HCT116 (cell line): ENCODE measurements around the gene TOX3. TPM values are rescaled to one million over a fixed set of nuclear protein-coding genes. Genes with fewer than 3 reads are reported as not detected.

ENCODE experiments used
- ATAC-seq: fragments of 200-7000 bp; cut with Tn5 transposase; 2 replicates; pipeline ENCODE4 v1.9.1; 2020; ENCODE audit warnings: mild to moderate bottlenecking, moderate library complexity
- BruUV-seq: library from RNA; stranded (reverse); fragments of 400-500 nt; replicated peaks from 2 replicates; lab custom pipeline; 2021; lab: Mats Ljungman, UMichigan
- CTCF ChIA-PET: fragments of 300-600 bp; sonication (Branson Sonifier 250); formaldehyde crosslinking; loops from one replicate; lab custom pipeline; 2021; ENCODE audit warnings: antibody characterized with exemption; lab: Charles Lee
- POLR2A ChIA-PET: fragments of 300-600, 350-600 bp; sonication (Branson Sonifier 250); formaldehyde crosslinking; loops from one replicate; lab custom pipeline; 2021; ENCODE audit warnings: antibody characterized with exemption; lab: Charles Lee
- RAD21 ChIA-PET, 2 experiments: fragments of 300-600 bp; sonication (Branson Sonifier 250); formaldehyde crosslinking; loops; one replicate each; lab custom pipeline; 2023; ENCODE audit warnings: low total read pairs in 2 of 2; ENCODE audit not compliant: uncharacterized antibody in 2 of 2, unreplicated experiment in 2 of 2, low non-redundant PET in 1 of 2; lab: Charles Lee
- DNase-seq: peaks from one replicate; pipeline ENCODE4 v3.0.0-alpha.2; 2010; ENCODE audit warnings: low read depth, low spot score
- H2AFZ ChIP-seq: fragments of 200-600 bp; shearing (Covaris generic), sonication (generic); 2 replicates; pipeline ENCODE4 v1.6.1; 2017; ENCODE audit warnings: low read depth, mixed run types, mixed read lengths, antibody characterized with exemption, low read length; ENCODE audit not compliant: poor library complexity, severe bottlenecking
- H3K27ac ChIP-seq: 2 replicates; pipeline ENCODE4 v1.5.1; 2012; ENCODE audit warnings: low read depth, low read length
- H3K27me3 ChIP-seq: fragments of 200-600 bp; sonication (generic); 2 replicates; pipeline ENCODE4 v1.6.1; 2016; ENCODE audit warnings: mixed run types, low read length, mixed read lengths; ENCODE audit not compliant: insufficient read depth
- H3K36me3 ChIP-seq, 2 experiments: fragments of 200-500 bp in 1 of 2; fragments of 200-600 bp in 1 of 2; sonication (Bioruptor generic) in 1 of 2; sonication (generic) in 1 of 2; 2 replicates each; pipeline versions ENCODE4 v1.5.1 to v1.6.1; 2014 to 2016; ENCODE audit warnings: low read length in 2 of 2, inconsistent platforms in 1 of 2, mixed read lengths in 1 of 2, mixed run types in 1 of 2; ENCODE audit not compliant: insufficient read depth in 2 of 2, control insufficient read depth in 1 of 2
- H3K4me1 ChIP-seq, 2 experiments: fragments of 200-600 bp in 1 of 2; sonication (generic) in 1 of 2; 2 replicates each; pipeline versions ENCODE4 v1.5.1 to v1.6.1; 2012 to 2017; ENCODE audit warnings: low read length in 2 of 2, inconsistent platforms in 1 of 2, mild to moderate bottlenecking in 1 of 2, mixed read lengths in 1 of 2, mixed run types in 1 of 2, moderate library complexity in 1 of 2; ENCODE audit not compliant: insufficient read depth in 2 of 2, control insufficient read depth in 1 of 2
- H3K4me2 ChIP-seq: fragments of 200-600 bp; sonication (generic); 2 replicates; pipeline ENCODE4 v1.6.1; 2017; ENCODE audit warnings: mixed run types, low read length, mixed read lengths
- H3K4me3 ChIP-seq, 2 experiments: fragments of 200-600 bp in 1 of 2; sonication (generic) in 1 of 2; replicated peaks in 1 of 2; 2 replicates each; pipeline ENCODE4 v1.5.1; 2011 to 2016; ENCODE audit warnings: low read length in 2 of 2, control low read depth in 1 of 2, low read depth in 1 of 2, mild to moderate bottlenecking in 1 of 2, mixed read lengths in 1 of 2, mixed run types in 1 of 2
- H3K79me2 ChIP-seq: fragments of 200-600 bp; sonication (generic); 2 replicates; pipeline ENCODE4 v1.6.1; 2017; ENCODE audit warnings: mild to moderate bottlenecking, mixed run types, low read length, moderate library complexity, mixed read lengths; ENCODE audit not compliant: insufficient read depth
- H3K9ac ChIP-seq: fragments of 200-600 bp; sonication (generic); 2 replicates; pipeline ENCODE4 v1.6.1; 2016; ENCODE audit warnings: low read length, mixed read lengths
- H3K9me2 ChIP-seq: fragments of 200-600 bp; sonication (generic), shearing (Covaris generic); 2 replicates; pipeline ENCODE4 v1.6.1; 2017; ENCODE audit warnings: mixed run types, mild to moderate bottlenecking, moderate library complexity; ENCODE audit not compliant: insufficient read depth
- H3K9me3 ChIP-seq, 2 experiments: fragments of 200-500 bp in 1 of 2; fragments of 200-600 bp in 1 of 2; sonication (Bioruptor generic) in 1 of 2; sonication (generic) in 1 of 2; 2 replicates each; pipeline ENCODE4 v1.6.1; 2014 to 2017; ENCODE audit warnings: low read length in 2 of 2, mixed read lengths in 2 of 2, inconsistent platforms in 1 of 2, low read depth in 1 of 2, mild to moderate bottlenecking in 1 of 2, mixed run types in 1 of 2, moderate library complexity in 1 of 2; ENCODE audit not compliant: control insufficient read depth in 1 of 2, insufficient read depth in 1 of 2
- H4K20me1 ChIP-seq: fragments of 200-600 bp; sonication (generic), shearing (Covaris generic); 2 replicates; pipeline ENCODE4 v1.6.1; 2017; ENCODE audit warnings: mixed run types, mild to moderate bottlenecking, moderate library complexity; ENCODE audit not compliant: insufficient read depth
- CEBPB ChIP-seq: IDR thresholded peaks from 2 replicates; pipeline ENCODE4 v1.6.1; 2012; ENCODE audit warnings: low read depth
- EZH2 ChIP-seq: fragments of 200-600 bp; sonication (generic); IDR thresholded peaks from 2 replicates; pipeline ENCODE4 v1.6.1; 2017; ENCODE audit warnings: antibody characterized with exemption, mixed run types
- EZH2phosphoT487 ChIP-seq: fragments of 200-600 bp; IDR thresholded peaks from 2 replicates; pipeline ENCODE4 v1.6.1; 2018; ENCODE audit warnings: antibody characterized with exemption, borderline replicate concordance
- FOSL1 ChIP-seq: IDR thresholded peaks from 2 replicates; pipeline ENCODE4 v1.6.1; 2012; ENCODE audit warnings: low read depth
- POLR2AphosphoS5 ChIP-seq: IDR thresholded peaks from 2 replicates; pipeline ENCODE4 v1.6.1; 2011; ENCODE audit warnings: mild to moderate bottlenecking, low read depth, low read length, moderate library complexity
- RAD21 ChIP-seq: IDR thresholded peaks from 2 replicates; pipeline ENCODE4 v1.6.1; 2012; ENCODE audit warnings: low read depth, mild to moderate bottlenecking
- SP1 ChIP-seq: IDR thresholded peaks from 2 replicates; pipeline ENCODE4 v1.6.1; 2012; ENCODE audit warnings: low read depth
- TCF7L2 ChIP-seq: IDR thresholded peaks from 2 replicates; pipeline ENCODE4 v1.7.0; 2011; ENCODE audit warnings: borderline replicate concordance, inconsistent platforms; ENCODE audit not compliant: insufficient read depth, insufficient read length; ENCODE audit errors: extremely low read depth
- YY1 ChIP-seq: IDR thresholded peaks from 2 replicates; pipeline ENCODE4 v1.6.1; 2011; ENCODE audit warnings: low read length, low read depth, moderate library complexity, mild to moderate bottlenecking; ENCODE audit not compliant: insufficient replicate concordance; ENCODE audit errors: extremely low read depth
- ZFX ChIP-seq: fragments of 450-650 bp; IDR thresholded peaks from 2 replicates; pipeline ENCODE4 v1.6.1; 2017
- intact Hi-C: fragments of 100-400 bp; cut with micrococcal nuclease; formaldehyde crosslinking; loops from 2 replicates; pipeline ENCODE4 v1.10.0; 2022
- total RNA-seq: library from RNA; stranded (reverse); gene quantifications from one replicate; pipeline ENCODE4 v1.2.1, GENCODE V29; 2021; ENCODE audit not compliant: unreplicated experiment
- TF ChIP-seq, protein P1 (sequence below), 3 experiments: fragments of 200-600 bp in 1 of 3; sonication (generic) in 1 of 3; IDR thresholded peaks in 2 of 3; conservative IDR thresholded peaks in 1 of 3; 2 replicates each; pipeline ENCODE4 v1.5.1; 2012 to 2017; ENCODE audit warnings: low read depth in 2 of 3, low read length in 2 of 3, antibody characterized with exemption in 1 of 3, borderline replicate concordance in 1 of 3, control low read depth in 1 of 3, mild to moderate bottlenecking in 1 of 3, mixed read lengths in 1 of 3, mixed run types in 1 of 3, moderate library complexity in 1 of 3; ENCODE audit not compliant: insufficient read depth in 1 of 3
- TF ChIP-seq, protein P2 (sequence below): IDR thresholded peaks from 2 replicates; pipeline ENCODE4 v1.6.1; 2012
- TF ChIP-seq, protein P3 (sequence below): IDR thresholded peaks from 2 replicates; pipeline ENCODE4 v1.6.1; 2011; ENCODE audit warnings: mild to moderate bottlenecking, low read length, moderate library complexity; ENCODE audit not compliant: insufficient replicate concordance; ENCODE audit errors: extremely low read depth

The TOX3 gene
- total RNA-seq, 1 experiment from 2014 or later = not detected

DNA sequence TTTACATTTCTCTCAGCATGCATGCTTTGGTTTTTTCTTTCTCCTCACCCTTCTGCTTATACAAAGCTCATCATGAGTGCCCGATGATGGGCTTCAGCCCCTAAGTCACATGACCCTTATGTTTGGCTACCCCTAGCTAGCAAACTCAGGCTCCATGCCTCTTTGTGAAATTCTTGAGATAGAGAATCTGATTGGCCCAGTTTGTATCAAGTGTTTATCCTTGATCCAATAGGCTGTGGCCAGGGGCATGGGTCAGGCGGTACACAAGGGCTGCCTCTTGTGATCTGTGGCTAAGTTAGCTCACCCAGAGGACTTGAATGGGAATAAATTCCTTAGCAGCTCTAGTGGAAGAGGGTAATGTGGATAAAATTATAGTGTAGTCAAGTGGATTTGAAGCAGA is 11.5 kb upstream of the TOX3 start:
- no peaks in the 10 kb centered on the region for H3K36me3 ChIP-seq
- ChIA-PET RAD21 (no interaction called here), CTCF (no interaction called here), POLR2A (no interaction called here)
- TF ChIP-seq TCF7L2 = no peak
- no peak for TF ChIP-seq POLR2AphosphoS5
- TF ChIP-seq SP1 = no peak
- TF ChIP-seq RAD21 = no peak
- TF ChIP-seq, protein P1, sequence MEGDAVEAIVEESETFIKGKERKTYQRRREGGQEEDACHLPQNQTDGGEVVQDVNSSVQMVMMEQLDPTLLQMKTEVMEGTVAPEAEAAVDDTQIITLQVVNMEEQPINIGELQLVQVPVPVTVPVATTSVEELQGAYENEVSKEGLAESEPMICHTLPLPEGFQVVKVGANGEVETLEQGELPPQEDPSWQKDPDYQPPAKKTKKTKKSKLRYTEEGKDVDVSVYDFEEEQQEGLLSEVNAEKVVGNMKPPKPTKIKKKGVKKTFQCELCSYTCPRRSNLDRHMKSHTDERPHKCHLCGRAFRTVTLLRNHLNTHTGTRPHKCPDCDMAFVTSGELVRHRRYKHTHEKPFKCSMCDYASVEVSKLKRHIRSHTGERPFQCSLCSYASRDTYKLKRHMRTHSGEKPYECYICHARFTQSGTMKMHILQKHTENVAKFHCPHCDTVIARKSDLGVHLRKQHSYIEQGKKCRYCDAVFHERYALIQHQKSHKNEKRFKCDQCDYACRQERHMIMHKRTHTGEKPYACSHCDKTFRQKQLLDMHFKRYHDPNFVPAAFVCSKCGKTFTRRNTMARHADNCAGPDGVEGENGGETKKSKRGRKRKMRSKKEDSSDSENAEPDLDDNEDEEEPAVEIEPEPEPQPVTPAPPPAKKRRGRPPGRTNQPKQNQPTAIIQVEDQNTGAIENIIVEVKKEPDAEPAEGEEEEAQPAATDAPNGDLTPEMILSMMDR (IDR thresholded peaks at IDR 0.05 in 2 of 3, conservative IDR thresholded peaks at IDR 0.05 in 1 of 3; ENCODE audit: borderline replicate concordance in 1 of 3, insufficient read depth in 1 of 3, low read depth in 2 of 3, low read length in 2 of 3) = no peak
- TF ChIP-seq CEBPB = no peak
- TF ChIP-seq EZH2phosphoT487 = no peak
- TF ChIP-seq FOSL1 = no peak
- no peak for TF ChIP-seq EZH2
- TF ChIP-seq ZFX = no peak
- TF ChIP-seq YY1 = no peak
- TF ChIP-seq, protein P2, sequence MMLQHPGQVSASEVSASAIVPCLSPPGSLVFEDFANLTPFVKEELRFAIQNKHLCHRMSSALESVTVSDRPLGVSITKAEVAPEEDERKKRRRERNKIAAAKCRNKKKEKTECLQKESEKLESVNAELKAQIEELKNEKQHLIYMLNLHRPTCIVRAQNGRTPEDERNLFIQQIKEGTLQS = no peak
- TF ChIP-seq, protein P3, sequence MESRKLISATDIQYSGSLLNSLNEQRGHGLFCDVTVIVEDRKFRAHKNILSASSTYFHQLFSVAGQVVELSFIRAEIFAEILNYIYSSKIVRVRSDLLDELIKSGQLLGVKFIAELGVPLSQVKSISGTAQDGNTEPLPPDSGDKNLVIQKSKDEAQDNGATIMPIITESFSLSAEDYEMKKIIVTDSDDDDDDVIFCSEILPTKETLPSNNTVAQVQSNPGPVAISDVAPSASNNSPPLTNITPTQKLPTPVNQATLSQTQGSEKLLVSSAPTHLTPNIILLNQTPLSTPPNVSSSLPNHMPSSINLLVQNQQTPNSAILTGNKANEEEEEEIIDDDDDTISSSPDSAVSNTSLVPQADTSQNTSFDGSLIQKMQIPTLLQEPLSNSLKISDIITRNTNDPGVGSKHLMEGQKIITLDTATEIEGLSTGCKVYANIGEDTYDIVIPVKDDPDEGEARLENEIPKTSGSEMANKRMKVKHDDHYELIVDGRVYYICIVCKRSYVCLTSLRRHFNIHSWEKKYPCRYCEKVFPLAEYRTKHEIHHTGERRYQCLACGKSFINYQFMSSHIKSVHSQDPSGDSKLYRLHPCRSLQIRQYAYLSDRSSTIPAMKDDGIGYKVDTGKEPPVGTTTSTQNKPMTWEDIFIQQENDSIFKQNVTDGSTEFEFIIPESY = no peak
- H3K9me3 ChIP-seq = no peaks in the 10 kb centered on the region; a peak in 1 of 4 replicates
- BruUV-seq = no TSS peak
- H3K4me1 ChIP-seq = no peaks in the 10 kb centered on the region
- no peak overlapping the region for H3K9ac ChIP-seq
- H3K9me2 ChIP-seq = no peaks in the 10 kb centered on the region
- H3K27ac ChIP-seq = no peak overlapping the region
- no peak for DNase-seq
- H2AFZ ChIP-seq = no peak overlapping the region
- H3K4me2 ChIP-seq = no peak overlapping the region
- no peaks in the 10 kb centered on the region for H4K20me1 ChIP-seq
- H3K79me2 ChIP-seq = no peaks in the 10 kb centered on the region
- intact Hi-C loops = no loop called here
- no peaks in the 10 kb centered on the region for H3K27me3 ChIP-seq
- ATAC-seq = no peak
- no peak overlapping the region for H3K4me3 ChIP-seq
